Measurements from ENCODE around the gene LAPTM5. TPM values are rescaled to one million over a fixed set of nuclear protein-coding genes. Genes with fewer than 3 reads are reported as not detected.

LAPTM5 gene
- total RNA-seq, 4 donors from 2014 or later, result 44.5 to 767 (median 109) TPM

GRCh38 chr1:30718091-30718635, 39.4 kb downstream of the LAPTM5 start:
- TF ChIP-seq CTCF (IDR thresholded peaks at IDR 0.05; ENCODE audit: low read depth), result no peak

DNA sequence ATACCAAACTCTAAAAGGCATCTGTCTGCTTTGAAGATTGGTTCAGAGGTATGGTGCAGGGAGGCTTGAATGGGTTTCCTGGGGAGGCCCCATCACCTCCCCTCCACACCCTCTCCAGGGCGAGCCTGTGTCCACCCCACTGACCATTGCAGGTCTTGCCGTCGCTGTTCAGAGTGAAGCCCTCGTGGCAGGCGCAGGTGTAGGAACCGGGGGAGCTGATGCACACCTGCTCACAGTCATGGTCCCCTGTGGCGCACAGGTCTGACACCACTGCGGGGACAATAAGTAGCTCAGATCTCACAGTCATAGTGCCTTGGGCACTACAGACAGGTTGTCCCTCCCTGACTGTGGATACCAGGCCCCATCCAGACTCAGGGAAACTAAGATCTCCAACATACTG, 40.9 kb downstream of the LAPTM5 start:
- TF ChIP-seq CTCF (IDR thresholded peaks at IDR 0.05; ENCODE audit: low read depth), result no peak

DNA sequence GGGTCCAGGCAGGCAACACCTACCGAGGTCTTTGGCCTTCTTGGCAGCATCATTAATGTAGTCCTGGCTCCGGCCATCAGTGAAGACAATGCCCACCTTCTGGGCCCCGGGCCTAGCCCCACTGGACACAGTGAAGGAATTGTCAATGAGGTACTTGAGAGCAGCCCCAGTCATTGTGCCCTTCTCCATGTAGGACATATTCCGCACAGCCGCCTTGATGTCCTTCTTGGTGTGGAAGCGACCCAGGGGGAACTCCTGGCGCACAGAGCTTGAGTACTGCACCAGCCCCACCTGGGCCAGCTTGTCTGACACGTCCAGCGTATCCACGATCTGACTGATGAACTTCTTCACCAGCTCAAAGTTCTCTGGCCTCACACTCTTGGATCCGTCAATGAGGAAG, 41.7 kb downstream of the LAPTM5 start:
- TF ChIP-seq CTCF (IDR thresholded peaks at IDR 0.05; ENCODE audit: low read depth), result no peak

DNA sequence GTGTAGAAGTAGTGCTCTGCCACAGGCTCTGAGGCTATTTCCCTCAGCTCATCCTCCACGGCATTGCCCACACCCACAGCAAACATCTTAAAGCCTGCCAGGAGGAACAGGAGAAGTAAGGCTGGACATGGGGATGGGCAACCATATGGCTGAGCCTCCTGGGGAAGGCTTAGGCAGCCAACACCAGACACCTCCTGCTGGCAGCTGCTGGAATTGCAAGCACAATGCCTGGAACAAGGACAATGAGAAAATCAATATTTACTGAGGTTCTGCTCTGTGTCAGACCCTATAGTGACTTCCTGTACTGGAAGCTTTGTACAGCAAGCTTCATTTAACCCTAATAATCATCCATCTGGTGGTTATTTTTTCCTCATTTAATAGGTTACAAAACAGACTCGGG, 42.4 kb downstream of the LAPTM5 start:
- no peak for TF ChIP-seq CTCF (IDR thresholded peaks at IDR 0.05; ENCODE audit: low read depth)

DNA sequence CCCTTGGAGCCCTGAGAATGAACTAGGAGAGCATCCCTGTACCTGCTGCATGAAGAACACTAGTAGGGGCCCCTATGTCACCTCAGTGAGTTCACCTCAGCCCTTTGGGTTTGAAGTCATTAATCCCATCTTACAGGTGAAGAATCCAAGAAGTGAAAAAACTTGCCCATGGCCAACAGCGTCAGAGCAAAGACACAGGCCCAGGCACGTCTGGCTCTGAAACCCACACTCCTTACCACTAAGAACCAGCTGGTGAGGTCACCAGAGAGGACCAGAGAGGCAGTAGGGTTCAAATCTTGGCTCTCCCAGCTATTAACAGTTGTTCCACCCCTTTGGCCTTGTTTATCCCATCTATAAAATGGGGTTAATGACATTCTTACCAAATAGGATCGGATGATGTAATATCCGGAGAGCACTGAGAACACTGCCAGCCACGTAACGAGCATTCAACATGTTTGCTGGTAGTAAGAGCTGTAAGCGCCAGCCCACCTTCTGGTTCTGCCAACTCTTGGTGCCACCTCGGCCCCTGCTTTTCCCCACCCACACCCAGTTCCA, 43.0 kb downstream of the LAPTM5 start:
- no peak for TF ChIP-seq CTCF (IDR thresholded peaks at IDR 0.05; ENCODE audit: low read depth)

DNA sequence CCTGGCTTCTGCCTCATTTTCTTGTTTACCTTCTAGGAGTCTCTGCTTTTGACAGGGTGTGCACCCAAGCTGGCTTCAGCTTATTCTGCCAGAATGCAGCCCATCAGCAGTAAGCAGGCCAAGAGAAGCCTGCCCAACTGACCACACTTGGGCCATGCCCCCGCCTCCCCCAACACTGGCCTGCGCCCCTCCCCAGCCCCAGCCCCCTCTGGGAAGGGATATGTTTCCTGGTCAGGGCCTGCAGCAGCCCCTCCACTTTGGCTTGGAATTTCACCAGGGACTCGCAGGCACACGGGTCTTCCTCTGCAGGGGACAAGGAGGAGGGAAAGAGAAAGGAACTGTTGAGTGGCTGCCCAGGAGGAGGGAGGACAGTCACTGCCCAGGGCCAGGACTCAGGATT, 43.5 kb downstream of the LAPTM5 start:
- no peak for TF ChIP-seq CTCF (IDR thresholded peaks at IDR 0.05; ENCODE audit: low read depth)

- TF ChIP-seq CTCF (IDR thresholded peaks at IDR 0.05; ENCODE audit: low read depth), result no peak
Observed at GRCh38 chr1:30713311-30713710, 44.3 kb downstream of the LAPTM5 start.

All from subcutaneous adipose tissue (tissue), 4 donors.